ENCODE measurements around the gene MYLIP.

The MYLIP gene

GRCh38 chr6:16104624-16105433, 24.1 kb upstream of the MYLIP start:
- TF ChIP-seq CTCF (conservative IDR thresholded peaks at IDR 0.05; ENCODE audit: control insufficient read depth, insufficient read depth, low read depth, low read length), result no peak

GRCh38 chr6:16105854-16106253, 23.0 kb upstream of the MYLIP start:
- H3K4me3 ChIP-seq (ENCODE audit: control insufficient read depth, low read depth, low read length), result no peak overlapping the region
- DNase-seq (ENCODE audit: low read depth), result peak; percentile 4
- no peak for TF ChIP-seq CTCF (conservative IDR thresholded peaks at IDR 0.05; ENCODE audit: control insufficient read depth, insufficient read depth, low read depth, low read length)

More at GRCh38 chr6:16104624-16105433, 24.1 kb upstream of the MYLIP start:
- no peak for DNase-seq (ENCODE audit: low read depth)
- no peak overlapping the region for H3K4me3 ChIP-seq (ENCODE audit: control insufficient read depth, low read depth, low read length)

- no peak overlapping the region for H3K4me3 ChIP-seq (ENCODE audit: control insufficient read depth, low read depth, low read length)
- no peak for DNase-seq (ENCODE audit: low read depth)
- no peak for TF ChIP-seq CTCF (conservative IDR thresholded peaks at IDR 0.05; ENCODE audit: control insufficient read depth, insufficient read depth, low read depth, low read length)
Measured at GRCh38 chr6:16106991-16107787, 21.7 kb upstream of the MYLIP start.

- H3K4me3 ChIP-seq (ENCODE audit: control insufficient read depth, low read depth, low read length), result no peak overlapping the region
- DNase-seq (ENCODE audit: low read depth), result no peak
- TF ChIP-seq CTCF (conservative IDR thresholded peaks at IDR 0.05; ENCODE audit: control insufficient read depth, insufficient read depth, low read depth, low read length), result no peak
Measured at GRCh38 chr6:16108419-16108818, 20.5 kb upstream of the MYLIP start.

GRCh38 chr6:16108921-16109658, 19.8 kb upstream of the MYLIP start:
- DNase-seq (ENCODE audit: low read depth), result no peak
- no peak for TF ChIP-seq CTCF (conservative IDR thresholded peaks at IDR 0.05; ENCODE audit: control insufficient read depth, insufficient read depth, low read depth, low read length)
- H3K4me3 ChIP-seq (ENCODE audit: control insufficient read depth, low read depth, low read length), result no peak overlapping the region

GRCh38 chr6:16109659-16110305, 19.1 kb upstream of the MYLIP start:
- DNase-seq (ENCODE audit: low read depth), result no peak
- H3K4me3 ChIP-seq (ENCODE audit: control insufficient read depth, low read depth, low read length), result no peak overlapping the region

More at GRCh38 chr6:16109659-16110305, 19.1 kb upstream of the MYLIP start:
- no peak for TF ChIP-seq CTCF (conservative IDR thresholded peaks at IDR 0.05; ENCODE audit: control insufficient read depth, insufficient read depth, low read depth, low read length)
